Measurements from ENCODE around the gene NOXA1. TPM values are rescaled to one million over a fixed set of nuclear protein-coding genes. Genes with fewer than 3 reads are reported as not detected.

The NOXA1 gene
- total and polyA plus RNA-seq, 9 of the 15 experiments (the other 6 are each of a cell fraction or from before 2014, with no cell fraction given) = 0.07 to 1.2 (median 0.20) TPM; not detected in 4

GRCh38 chr9:137445275-137445807 is 22.1 kb downstream of the NOXA1 start (continued):
- no peak for TF ChIP-seq ZC3H8 (IDR thresholded peaks at IDR 0.05)
- TF ChIP-seq ZNF3 (CRISPR knock-in tag; IDR thresholded peaks at IDR 0.05) = no peak
- no peak for TF ChIP-seq MCM2 (IDR thresholded peaks at IDR 0.05; ENCODE audit: low read depth)
- TF ChIP-seq CBFB (CRISPR knock-in tag; IDR thresholded peaks at IDR 0.05) = no peak
- TF ChIP-seq, protein P1, sequence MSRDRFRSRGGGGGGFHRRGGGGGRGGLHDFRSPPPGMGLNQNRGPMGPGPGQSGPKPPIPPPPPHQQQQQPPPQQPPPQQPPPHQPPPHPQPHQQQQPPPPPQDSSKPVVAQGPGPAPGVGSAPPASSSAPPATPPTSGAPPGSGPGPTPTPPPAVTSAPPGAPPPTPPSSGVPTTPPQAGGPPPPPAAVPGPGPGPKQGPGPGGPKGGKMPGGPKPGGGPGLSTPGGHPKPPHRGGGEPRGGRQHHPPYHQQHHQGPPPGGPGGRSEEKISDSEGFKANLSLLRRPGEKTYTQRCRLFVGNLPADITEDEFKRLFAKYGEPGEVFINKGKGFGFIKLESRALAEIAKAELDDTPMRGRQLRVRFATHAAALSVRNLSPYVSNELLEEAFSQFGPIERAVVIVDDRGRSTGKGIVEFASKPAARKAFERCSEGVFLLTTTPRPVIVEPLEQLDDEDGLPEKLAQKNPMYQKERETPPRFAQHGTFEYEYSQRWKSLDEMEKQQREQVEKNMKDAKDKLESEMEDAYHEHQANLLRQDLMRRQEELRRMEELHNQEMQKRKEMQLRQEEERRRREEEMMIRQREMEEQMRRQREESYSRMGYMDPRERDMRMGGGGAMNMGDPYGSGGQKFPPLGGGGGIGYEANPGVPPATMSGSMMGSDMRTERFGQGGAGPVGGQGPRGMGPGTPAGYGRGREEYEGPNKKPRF (IDR thresholded peaks at IDR 0.05; ENCODE audit: low read depth, low read length) = no peak
- peak; percentile 84 to 85 for TF ChIP-seq RAD21 (CRISPR knock-in tag; conservative IDR thresholded peaks at IDR 0.05 in 1 of 2, IDR thresholded peaks at IDR 0.05 in 1 of 2)
- TF ChIP-seq CXXC5 (CRISPR knock-in tag; IDR thresholded peaks at IDR 0.05) = peak; percentile 30
- peak; percentile 39; the same call in 1 of the 2 replicates for TF ChIP-seq L3MBTL2 (IDR thresholded peaks at IDR 0.05)
- TF ChIP-seq, protein P2, sequence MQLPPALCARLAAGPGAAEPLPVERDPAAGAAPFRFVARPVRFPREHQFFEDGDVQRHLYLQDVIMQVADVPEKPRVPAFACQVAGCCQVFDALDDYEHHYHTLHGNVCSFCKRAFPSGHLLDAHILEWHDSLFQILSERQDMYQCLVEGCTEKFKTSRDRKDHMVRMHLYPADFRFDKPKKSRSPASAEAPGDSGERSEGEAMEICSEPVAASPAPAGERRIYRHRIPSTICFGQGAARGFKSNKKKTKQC (CRISPR knock-in tag; IDR thresholded peaks at IDR 0.05) = 0 out of 2 replicates have a peak, but pooled peaks have one; percentile 18
- peak; percentile 33; the same call in 1 of the 2 replicates for TF ChIP-seq ATF7 (IDR thresholded peaks at IDR 0.05)
- no peak for TF ChIP-seq NRF1 (conservative IDR thresholded peaks at IDR 0.05 in 1 of 2, IDR thresholded peaks at IDR 0.05 in 1 of 2)
- TF ChIP-seq SMAD4 (CRISPR knock-in tag; conservative IDR thresholded peaks at IDR 0.05) = peak; percentile 65; the same call in 1 of the 2 replicates
- no peak for TF ChIP-seq BRF1 (IDR thresholded peaks at IDR 0.05; ENCODE audit: borderline replicate concordance, extremely low read depth, insufficient read length)
- no peak for TF ChIP-seq MCM3 (IDR thresholded peaks at IDR 0.05)
- TF ChIP-seq NCOA2 (IDR thresholded peaks at IDR 0.05; ENCODE audit: partially characterized antibody in 2 of 2) = no peak
- 0 out of 4 replicates have a peak, but pooled peaks of 1 of the 2 experiments have one; percentile 37 for TF ChIP-seq SIN3A (IDR thresholded peaks at IDR 0.05; ENCODE audit: borderline replicate concordance in 2 of 2, control insufficient read depth in 1 of 2, low read depth in 2 of 2, low read length in 2 of 2)
- TF ChIP-seq SUPT5H (IDR thresholded peaks at IDR 0.05) = no peak
- no peak for TF ChIP-seq TCF7L2 (IDR thresholded peaks at IDR 0.05; ENCODE audit: low read depth, low read length)
- TF ChIP-seq GTF2E2 (tag; IDR thresholded peaks at IDR 0.05) = no peak
- no peak for TF ChIP-seq SLC30A9 (CRISPR knock-in tag; IDR thresholded peaks at IDR 0.05)
- TF ChIP-seq ZNF449 (CRISPR knock-in tag; IDR thresholded peaks at IDR 0.05) = no peak
- no peak for TF ChIP-seq ZFPM2 (CRISPR knock-in tag; IDR thresholded peaks at IDR 0.05)
- no peak for TF ChIP-seq KDM1A (IDR thresholded peaks at IDR 0.05)
- TF ChIP-seq ZNF274 (IDR thresholded peaks at IDR 0.05; ENCODE audit: borderline replicate concordance, low read depth, low read length) = no peak
- TF ChIP-seq TFAP4 (CRISPR knock-in tag; IDR thresholded peaks at IDR 0.05; ENCODE audit: borderline replicate concordance) = peak; percentile 68; the same call in 1 of the 2 replicates
- TF ChIP-seq ZNF668 (CRISPR knock-in tag; IDR thresholded peaks at IDR 0.05) = no peak
